PFSK-1 (cell line): Measurements from ENCODE around the gene UNC5CL.

Experiments used
- FOXP2 ChIP-seq: optimal IDR thresholded peaks from 2 replicates; pipeline ENCODE3; 2011; ENCODE audit warnings: borderline replicate concordance, control low read depth, inconsistent platforms; ENCODE audit not compliant: insufficient read depth; ENCODE audit errors: extremely low read length, extremely low read depth
- POLR2AphosphoS5 ChIP-seq: IDR thresholded peaks from 2 replicates; pipeline ENCODE4 v1.6.1; 2012; ENCODE audit warnings: low read depth, mild to moderate bottlenecking, control low read depth, low read length, moderate library complexity
- SIN3A ChIP-seq: IDR thresholded peaks from 2 replicates; pipeline ENCODE4 v1.6.1; 2012; ENCODE audit warnings: mild to moderate bottlenecking, low read length, moderate library complexity, borderline replicate concordance; ENCODE audit not compliant: insufficient read depth
- TAF1 ChIP-seq: IDR thresholded peaks from 2 replicates; pipeline ENCODE4 v1.6.1; 2012; ENCODE audit warnings: low read length, control low read depth, borderline replicate concordance; ENCODE audit not compliant: insufficient read depth
- TF ChIP-seq, protein P1 (sequence below), 2 experiments: IDR thresholded peaks; 2 replicates each; pipeline versions ENCODE4 v1.6.1 to v1.8.0; 2011 to 2012; ENCODE audit warnings: low read depth in 2 of 2, low read length in 2 of 2, control low read depth in 1 of 2, inconsistent platforms in 1 of 2, mild to moderate bottlenecking in 1 of 2, moderate library complexity in 1 of 2; ENCODE audit not compliant: insufficient read depth in 1 of 2

Gene UNC5CL

GRCh38 chr6:41071923-41072835, 33.2 kb upstream of the UNC5CL start, which contains the start of gene OARD1:
OARD1 (minus strand) TSS chr6:41072356; CDS start chr6:41071634, 722 bp downstream.
- TF ChIP-seq FOXP2 (no peak), TAF1 (peak; percentile 84; the same call in 1 of the 2 replicates), POLR2AphosphoS5 (peak; percentile 92), SIN3A (peak; percentile 61; the same call in 1 of the 2 replicates)
- TF ChIP-seq, protein P1, sequence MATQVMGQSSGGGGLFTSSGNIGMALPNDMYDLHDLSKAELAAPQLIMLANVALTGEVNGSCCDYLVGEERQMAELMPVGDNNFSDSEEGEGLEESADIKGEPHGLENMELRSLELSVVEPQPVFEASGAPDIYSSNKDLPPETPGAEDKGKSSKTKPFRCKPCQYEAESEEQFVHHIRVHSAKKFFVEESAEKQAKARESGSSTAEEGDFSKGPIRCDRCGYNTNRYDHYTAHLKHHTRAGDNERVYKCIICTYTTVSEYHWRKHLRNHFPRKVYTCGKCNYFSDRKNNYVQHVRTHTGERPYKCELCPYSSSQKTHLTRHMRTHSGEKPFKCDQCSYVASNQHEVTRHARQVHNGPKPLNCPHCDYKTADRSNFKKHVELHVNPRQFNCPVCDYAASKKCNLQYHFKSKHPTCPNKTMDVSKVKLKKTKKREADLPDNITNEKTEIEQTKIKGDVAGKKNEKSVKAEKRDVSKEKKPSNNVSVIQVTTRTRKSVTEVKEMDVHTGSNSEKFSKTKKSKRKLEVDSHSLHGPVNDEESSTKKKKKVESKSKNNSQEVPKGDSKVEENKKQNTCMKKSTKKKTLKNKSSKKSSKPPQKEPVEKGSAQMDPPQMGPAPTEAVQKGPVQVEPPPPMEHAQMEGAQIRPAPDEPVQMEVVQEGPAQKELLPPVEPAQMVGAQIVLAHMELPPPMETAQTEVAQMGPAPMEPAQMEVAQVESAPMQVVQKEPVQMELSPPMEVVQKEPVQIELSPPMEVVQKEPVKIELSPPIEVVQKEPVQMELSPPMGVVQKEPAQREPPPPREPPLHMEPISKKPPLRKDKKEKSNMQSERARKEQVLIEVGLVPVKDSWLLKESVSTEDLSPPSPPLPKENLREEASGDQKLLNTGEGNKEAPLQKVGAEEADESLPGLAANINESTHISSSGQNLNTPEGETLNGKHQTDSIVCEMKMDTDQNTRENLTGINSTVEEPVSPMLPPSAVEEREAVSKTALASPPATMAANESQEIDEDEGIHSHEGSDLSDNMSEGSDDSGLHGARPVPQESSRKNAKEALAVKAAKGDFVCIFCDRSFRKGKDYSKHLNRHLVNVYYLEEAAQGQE (IDR thresholded peaks at IDR 0.05; ENCODE audit: insufficient read depth in 1 of 2, low read depth in 2 of 2, low read length in 2 of 2), result peak in 1 of 2 experiments; percentile 20; a peak in 1 of 4 replicates

GRCh38 chr6:41071501-41071922, 32.5 kb upstream of the UNC5CL start:
- TF ChIP-seq FOXP2 (no peak), TAF1 (no peak; the same call in 1 of the 2 replicates), SIN3A (no peak), POLR2AphosphoS5 (no peak)
- TF ChIP-seq, protein P1 (IDR thresholded peaks at IDR 0.05; ENCODE audit: insufficient read depth in 1 of 2, low read depth in 2 of 2, low read length in 2 of 2), result no peak

DNA sequence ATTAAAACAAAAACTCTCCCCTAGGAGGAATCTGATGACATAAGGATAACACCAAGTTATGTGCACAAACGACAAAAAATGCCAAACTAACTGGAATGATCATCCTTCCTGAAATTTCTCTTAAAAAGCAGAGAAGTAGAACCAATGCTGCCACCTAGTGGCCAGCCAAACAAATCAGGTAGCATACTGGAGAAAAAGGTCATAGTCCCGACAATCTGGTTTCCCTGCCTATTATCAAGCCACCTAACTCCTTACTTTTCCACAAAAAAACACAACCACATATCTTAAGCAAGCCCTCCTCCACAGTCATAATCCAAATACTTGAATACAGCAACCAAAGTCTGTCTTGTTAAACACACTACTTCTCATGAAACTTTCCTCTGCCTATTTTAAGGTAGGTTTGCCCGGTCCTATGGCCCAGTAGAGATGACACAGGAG, 27.9 kb upstream of the UNC5CL start:
- no peak for TF ChIP-seq FOXP2
- no peak for TF ChIP-seq SIN3A
- TF ChIP-seq POLR2AphosphoS5, result no peak
- TF ChIP-seq, protein P1 (IDR thresholded peaks at IDR 0.05; ENCODE audit: insufficient read depth in 1 of 2, low read depth in 2 of 2, low read length in 2 of 2), result no peak
- no peak for TF ChIP-seq TAF1

DNA sequence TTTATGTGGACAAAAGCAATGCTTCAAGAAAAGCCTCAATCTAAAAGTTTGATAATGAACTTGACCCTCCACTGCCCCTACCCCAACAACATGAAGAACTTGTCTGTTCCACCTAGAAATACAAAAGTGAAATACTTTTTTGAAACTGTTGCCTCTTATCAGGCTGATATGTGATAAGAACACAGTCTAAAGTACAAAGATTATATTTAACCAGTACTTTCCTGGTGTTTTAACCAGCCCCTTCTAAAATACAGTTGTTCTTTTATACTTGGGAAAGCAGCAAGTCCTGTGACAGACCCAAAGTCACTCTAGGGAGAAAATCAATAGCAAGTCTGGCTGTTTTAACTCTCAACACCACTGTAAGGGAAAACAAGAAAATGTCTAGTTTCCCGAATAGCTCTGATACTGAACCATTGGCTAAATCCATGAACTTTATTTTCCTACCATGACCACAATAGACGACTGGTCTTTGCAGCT, 26.6 kb upstream of the UNC5CL start:
- TF ChIP-seq POLR2AphosphoS5 (no peak), SIN3A (no peak), FOXP2 (no peak), TAF1 (no peak)
- TF ChIP-seq, protein P1 (IDR thresholded peaks at IDR 0.05; ENCODE audit: insufficient read depth in 1 of 2, low read depth in 2 of 2, low read length in 2 of 2), result no peak
